Tibial artery (tissue), 4 donors: Measurements from ENCODE around the gene POLR3E.
"Not testable (repeated sequence)": the region's sequence is repeated elsewhere in the genome, so short reads cannot be mapped to it uniquely, and the experiment has no call there.

Experiments used
- DNase-seq, 2 donors: peaks; one replicate each; pipeline ENCODE4 v3.0.0-alpha.2; 2019
- H3K27ac ChIP-seq, 2 donors: fragments of 200-600 bp; sonication (generic) in 1 of 2; 1 replicate in 1 of 2; 2 replicates in 1 of 2; pipeline ENCODE4 v1.5.1; 2018 to 2019; ENCODE audit warnings: mild to moderate bottlenecking in 1 of 2
- H3K27me3 ChIP-seq, 2 donors: fragments of 200-600 bp; sonication (generic) in 1 of 2; one replicate each; pipeline versions ENCODE4 v1.5.1 to v1.6.0; 2016 to 2019
- H3K36me3 ChIP-seq, 3 donors: fragments of 200-600 bp; sonication (generic) in 2 of 3; one replicate each; pipeline ENCODE4 v1.5.1; 2016 to 2019; ENCODE audit warnings: mild to moderate bottlenecking in 2 of 3
- H3K4me1 ChIP-seq, 4 donors: fragments of 200-600 bp; sonication (generic) in 2 of 4; 1 replicate in 3 of 4; 2 replicates in 1 of 4; pipeline ENCODE4 v1.5.1; 2016 to 2019
- H3K4me3 ChIP-seq, 2 donors: fragments of 200-600 bp; sonication (generic) in 1 of 2; 1 replicate in 1 of 2; 2 replicates in 1 of 2; pipeline ENCODE4 v1.5.1; 2018 to 2019; ENCODE audit warnings: mild to moderate bottlenecking in 2 of 2
- H3K9me3 ChIP-seq, 3 donors: fragments of 200-600 bp; sonication (generic) in 1 of 3; one replicate each; pipeline ENCODE4 v1.5.1; 2016 to 2019
- intact Hi-C: fragments of 100-400 bp; cut with DNase I; formaldehyde crosslinking; loops from one replicate; pipeline ENCODE4 v1.15.0; 2023; ENCODE audit warnings: low total_unique reads
- TF ChIP-seq, protein P1 (sequence below), 2 experiments: fragments of 200-600 bp in 1 of 2; fragments of 450-650 bp in 1 of 2; IDR thresholded peaks; one replicate each; pipeline ENCODE4 v1.5.1; 2017 to 2019; ENCODE audit warnings: antibody characterized with exemption in 2 of 2, mild to moderate bottlenecking in 1 of 2, moderate library complexity in 1 of 2

Gene POLR3E

DNA sequence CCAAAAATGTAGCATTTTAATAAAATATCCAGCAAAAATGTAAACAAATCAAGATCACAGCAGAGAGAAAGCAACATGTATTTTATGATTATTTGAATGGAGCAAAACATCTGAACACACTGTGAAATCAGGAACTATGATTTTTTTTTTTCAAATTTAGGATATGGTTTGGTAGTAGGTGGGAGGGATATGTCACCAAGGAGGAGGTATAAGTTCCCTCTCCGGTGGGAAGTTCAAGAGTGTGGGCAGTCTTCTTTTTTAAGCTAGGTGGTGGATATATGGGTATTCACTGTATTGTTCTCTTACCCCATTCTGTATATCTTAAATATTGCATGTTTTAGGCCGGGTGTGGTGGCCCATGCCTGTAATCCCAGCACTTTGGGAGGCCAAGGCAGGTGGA lies 67.0 kb downstream of the POLR3E start:
- Histone ChIP-seq H3K4me3 (no peak overlapping the region), H3K27me3 (no peaks in the 10 kb centered on the region), H3K4me1 (peaks cover 0 to 33% (median 10%) of the 10 kb centered on the region in 4 donors), H3K36me3 (peaks cover 23 to 26% (median 24%) of the 10 kb centered on the region in 3 donors), H3K27ac (no peak overlapping the region), H3K9me3 (no peaks in the 10 kb centered on the region)
- TF ChIP-seq, protein P1, sequence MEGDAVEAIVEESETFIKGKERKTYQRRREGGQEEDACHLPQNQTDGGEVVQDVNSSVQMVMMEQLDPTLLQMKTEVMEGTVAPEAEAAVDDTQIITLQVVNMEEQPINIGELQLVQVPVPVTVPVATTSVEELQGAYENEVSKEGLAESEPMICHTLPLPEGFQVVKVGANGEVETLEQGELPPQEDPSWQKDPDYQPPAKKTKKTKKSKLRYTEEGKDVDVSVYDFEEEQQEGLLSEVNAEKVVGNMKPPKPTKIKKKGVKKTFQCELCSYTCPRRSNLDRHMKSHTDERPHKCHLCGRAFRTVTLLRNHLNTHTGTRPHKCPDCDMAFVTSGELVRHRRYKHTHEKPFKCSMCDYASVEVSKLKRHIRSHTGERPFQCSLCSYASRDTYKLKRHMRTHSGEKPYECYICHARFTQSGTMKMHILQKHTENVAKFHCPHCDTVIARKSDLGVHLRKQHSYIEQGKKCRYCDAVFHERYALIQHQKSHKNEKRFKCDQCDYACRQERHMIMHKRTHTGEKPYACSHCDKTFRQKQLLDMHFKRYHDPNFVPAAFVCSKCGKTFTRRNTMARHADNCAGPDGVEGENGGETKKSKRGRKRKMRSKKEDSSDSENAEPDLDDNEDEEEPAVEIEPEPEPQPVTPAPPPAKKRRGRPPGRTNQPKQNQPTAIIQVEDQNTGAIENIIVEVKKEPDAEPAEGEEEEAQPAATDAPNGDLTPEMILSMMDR (IDR thresholded peaks at IDR 0.05): no peak
- DNase-seq: no peak
- intact Hi-C loops: no loop called here

DNA sequence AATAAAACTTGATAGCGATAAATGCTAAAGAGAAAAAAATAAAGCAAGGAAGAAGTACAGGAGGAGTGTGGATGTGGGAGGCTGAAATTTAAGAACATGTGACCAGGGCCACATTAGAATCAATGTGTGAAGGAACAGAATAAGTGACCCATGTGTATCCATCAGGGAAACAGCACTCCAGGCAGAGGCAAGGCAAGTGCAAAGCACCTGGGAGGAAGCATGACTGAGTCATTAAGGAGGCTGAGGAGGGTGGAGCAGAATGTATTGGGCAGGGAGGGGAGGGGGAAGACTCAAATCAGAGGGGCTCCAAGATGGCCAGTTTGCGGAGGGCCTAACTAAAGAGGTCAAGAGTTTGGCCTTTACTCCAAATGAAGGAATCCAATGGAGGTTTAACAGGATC lies 69.2 kb downstream of the POLR3E start:
- intact Hi-C loops: no loop called here
- no peak for DNase-seq
- H3K36me3 ChIP-seq: peaks cover 23 to 26% (median 24%) of the 10 kb centered on the region in 3 donors
- TF ChIP-seq, protein P1 (IDR thresholded peaks at IDR 0.05): no peak
- no peak overlapping the region for H3K4me3 ChIP-seq
- no peaks in the 10 kb centered on the region for H3K27me3 ChIP-seq
- no peak overlapping the region for H3K27ac ChIP-seq
- peaks cover 0 to 54% (median 23%) of the 10 kb centered on the region in 4 donors for H3K4me1 ChIP-seq
- H3K9me3 ChIP-seq: no peaks in the 10 kb centered on the region

DNA sequence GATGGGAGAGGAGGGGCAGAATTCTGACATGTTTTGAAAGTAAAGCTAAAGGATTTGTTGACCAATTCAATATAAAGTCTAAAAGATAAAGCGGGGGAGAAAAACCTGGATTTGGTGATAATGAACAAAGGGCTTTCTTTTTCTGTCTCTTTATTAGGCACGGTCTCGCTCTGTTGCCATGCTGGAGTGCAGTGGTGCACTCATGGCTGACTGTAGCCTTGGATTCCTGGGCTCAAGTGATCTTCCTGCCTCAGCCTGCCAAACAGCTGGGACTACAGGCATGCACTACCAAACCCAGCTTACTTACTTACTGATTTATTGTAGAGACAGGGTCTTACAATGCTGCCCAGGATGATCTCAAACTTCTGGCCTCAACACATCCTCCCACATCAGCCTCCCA lies 69.7 kb downstream of the POLR3E start:
- Histone ChIP-seq H3K27ac (no peak overlapping the region), H3K36me3 (peaks cover 23 to 26% (median 24%) of the 10 kb centered on the region in 3 donors), H3K4me3 (no peak overlapping the region), H3K27me3 (no peaks in the 10 kb centered on the region), H3K4me1 (peaks cover 0 to 59% (median 25%) of the 10 kb centered on the region in 4 donors), H3K9me3 (no peaks in the 10 kb centered on the region)
- TF ChIP-seq, protein P1 (IDR thresholded peaks at IDR 0.05): no peak
- intact Hi-C loops: no loop called here
- DNase-seq: no peak

DNA sequence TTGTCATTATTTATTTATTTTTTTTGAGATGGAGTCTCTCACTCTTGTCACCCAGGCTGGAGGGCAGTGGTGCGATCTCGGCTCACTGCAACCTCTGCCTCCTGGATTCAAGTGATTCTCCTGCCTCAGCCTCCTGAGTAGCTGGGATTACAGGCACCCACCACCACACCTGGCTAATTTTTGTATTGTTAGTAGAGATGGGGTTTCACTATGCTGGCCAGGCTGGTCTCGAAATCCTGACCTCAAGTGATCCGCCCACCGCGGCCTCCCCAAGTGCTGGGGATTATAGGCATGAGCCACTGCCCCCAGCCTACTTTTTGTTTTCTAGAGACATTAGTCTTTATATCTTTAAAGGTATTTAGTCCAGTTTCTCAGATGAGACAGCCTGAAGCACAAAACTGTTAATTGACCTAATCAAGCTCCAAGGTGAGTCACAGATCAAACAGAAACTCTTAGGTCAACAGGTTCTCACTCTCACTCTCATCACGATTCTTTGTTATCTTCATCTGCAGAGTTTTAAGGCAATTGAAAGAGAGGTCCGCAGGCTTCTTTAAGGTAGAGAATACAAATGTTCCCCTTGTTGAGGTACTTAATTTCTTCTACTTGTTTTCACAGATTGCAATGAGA lies 71.1 kb downstream of the POLR3E start:
- peak overlapping the region in 1 of 2 donors; percentile 57 for H3K27ac ChIP-seq
- H3K4me1 ChIP-seq: peaks cover 0 to 71% (median 36%) of the 10 kb centered on the region in 4 donors
- H3K9me3 ChIP-seq, intact Hi-C loops, H3K27me3 ChIP-seq, DNase-seq, H3K4me3 ChIP-seq: not testable (repeated sequence)
- H3K36me3 ChIP-seq: peaks cover 15 to 16% (median 15%) of the 10 kb centered on the region in 3 donors

DNA sequence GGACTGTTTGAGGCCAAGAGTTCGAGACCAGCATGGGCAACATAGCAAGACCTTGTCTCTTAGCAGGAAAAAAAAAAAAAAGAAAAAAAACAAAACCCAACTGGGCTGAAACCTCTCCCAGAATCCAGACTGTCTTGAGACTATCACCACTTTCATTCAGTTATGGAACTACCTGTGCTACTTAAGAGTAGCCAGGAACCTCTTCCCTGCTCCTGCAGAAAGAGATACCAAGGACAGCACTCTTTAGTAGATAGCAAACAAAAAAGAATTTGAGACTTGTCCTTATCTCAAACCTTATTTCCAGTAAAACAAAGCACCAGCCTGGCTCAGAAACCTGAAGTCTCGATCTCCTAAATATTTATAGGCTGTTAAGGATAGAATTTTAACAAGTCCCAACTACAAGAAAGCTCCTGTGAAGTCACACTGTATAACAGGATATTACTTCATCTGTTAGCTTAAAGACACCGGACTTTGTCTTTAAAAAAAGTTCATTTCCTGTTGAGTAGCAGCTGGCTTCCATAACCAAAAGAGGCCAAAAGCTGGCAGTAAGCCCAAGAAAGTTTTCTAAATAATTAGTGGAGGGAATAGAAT lies 72.1 kb downstream of the POLR3E start:
- TF ChIP-seq, protein P1 (IDR thresholded peaks at IDR 0.05): no peak
- H3K27me3 ChIP-seq: no peaks in the 10 kb centered on the region
- intact Hi-C loops: no loop called here
- peaks cover 0 to 71% (median 36%) of the 10 kb centered on the region in 4 donors for H3K4me1 ChIP-seq
- peak overlapping the region; percentile 40 to 57 for H3K27ac ChIP-seq
- DNase-seq: no peak
- H3K4me3 ChIP-seq: no peak overlapping the region
- H3K9me3 ChIP-seq: no peaks in the 10 kb centered on the region
- peaks cover 5 to 6% (median 5%) of the 10 kb centered on the region in 3 donors for H3K36me3 ChIP-seq

DNA sequence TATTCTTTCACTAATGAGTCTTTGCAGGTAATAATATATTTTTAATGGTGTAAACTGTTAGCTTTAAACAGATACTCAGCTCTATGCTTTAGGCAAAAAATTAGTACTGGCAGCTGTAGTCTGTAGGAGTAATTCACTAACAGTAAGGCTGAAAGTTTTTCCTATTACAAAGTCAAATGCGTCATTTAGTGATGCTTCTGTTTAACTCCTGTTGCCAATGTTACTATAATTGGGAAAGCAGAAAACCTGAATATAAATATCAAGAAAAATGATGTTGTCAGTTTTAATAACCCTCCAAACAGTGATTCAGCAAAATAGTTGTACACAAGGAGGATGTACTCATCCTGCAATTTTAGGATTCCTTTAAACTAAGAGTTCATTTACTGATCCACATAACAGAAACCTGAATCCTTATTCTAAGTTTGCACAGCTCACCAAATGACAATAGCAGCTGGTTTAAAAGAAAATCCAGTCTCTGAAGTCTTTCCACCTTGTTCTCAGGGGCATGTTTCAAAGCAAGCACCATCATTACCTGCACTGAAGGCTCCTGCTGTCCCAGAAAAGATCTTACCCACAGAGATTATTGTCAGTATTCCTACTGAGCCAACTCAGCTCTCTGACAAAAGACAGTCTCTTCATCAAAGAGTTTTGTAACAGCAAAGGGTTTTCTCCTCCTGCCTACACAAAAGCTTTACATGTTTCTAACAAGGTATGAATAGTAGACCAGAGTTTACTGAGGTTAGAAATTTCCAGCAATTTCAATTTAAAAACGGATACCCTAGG lies 73.0 kb downstream of the POLR3E start:
- H3K27me3 ChIP-seq: no peaks in the 10 kb centered on the region
- H3K9me3 ChIP-seq: no peaks in the 10 kb centered on the region
- no peak overlapping the region for H3K4me3 ChIP-seq
- no peaks in the 10 kb centered on the region for H3K36me3 ChIP-seq
- intact Hi-C loops: loop anchor here (10.0 kb wide), 2 partner anchors 55 to 175 kb away; no protein-coding TSS in a partner anchor
- no peak for DNase-seq
- peak overlapping the region; percentile 40 to 57 for H3K27ac ChIP-seq
- TF ChIP-seq, protein P1 (IDR thresholded peaks at IDR 0.05): no peak
- peaks cover 0 to 75% (median 40%) of the 10 kb centered on the region in 4 donors for H3K4me1 ChIP-seq
